GM23338 (cell line): ENCODE data around the gene TTC39B. TPM values are rescaled to one million over a fixed set of nuclear protein-coding genes. Genes with fewer than 3 reads are reported as not detected.

ENCODE experiments used
- CTCF ChIP-seq, 2 experiments: fragments of 200-600 bp in 1 of 2; sonication (generic) in 1 of 2; conservative IDR thresholded peaks; 2 replicates each; pipeline versions ENCODE4 v1.5.1 to v1.6.1; 2016 to 2017; ENCODE audit warnings: antibody characterized with exemption in 2 of 2, low read depth in 2 of 2, mild to moderate bottlenecking in 2 of 2, moderate library complexity in 1 of 2
- POLR2AphosphoS5 ChIP-seq: IDR thresholded peaks from 2 replicates; pipeline ENCODE4 v1.6.1; 2016; ENCODE audit warnings: antibody characterized with exemption, low read depth
- REST ChIP-seq: IDR thresholded peaks from one replicate; pipeline ENCODE4 v1.6.1; 2018; ENCODE audit warnings: antibody characterized with exemption; ENCODE audit not compliant: unreplicated experiment
- STAT1 ChIP-seq: IDR thresholded peaks from one replicate; pipeline ENCODE4 v1.6.1; 2016; ENCODE audit warnings: antibody characterized with exemption; ENCODE audit not compliant: unreplicated experiment
- ZNF114 ChIP-seq: fragments of 250-450 bp; sonication (Bioruptor Pico); IDR thresholded peaks from 2 replicates; pipeline ENCODE4 v1.5.0; 2020; ENCODE audit warnings: mild to moderate bottlenecking, moderate library complexity
- ZNF462 ChIP-seq: fragments of 250-450 bp; sonication (Bioruptor Pico); IDR thresholded peaks from 2 replicates; pipeline ENCODE4 v1.5.0; 2020; ENCODE audit warnings: mild to moderate bottlenecking, moderate library complexity
- polyA plus RNA-seq: library from polyadenylated mRNA; unstranded; fragments of >200 nt; fragmentation: Nextera tagmentation; extraction: Ambion mirVana; gene quantifications from 2 replicates; pipeline ENCODE4 v1.2.1, GENCODE V29; 2016
- total RNA-seq: library from RNA; depleted of rRNA; stranded (reverse); fragments of >200 nt; shearing (Covaris generic); gene quantifications from 2 replicates; pipeline ENCODE4 v1.2.3, GENCODE V29; 2014

The TTC39B gene
- total and polyA plus RNA-seq, 2 experiments from 2014 or later: 2.8 to 11.1 TPM

- no peak for TF ChIP-seq ZNF462
- TF ChIP-seq REST: no peak
- TF ChIP-seq STAT1: no peak
- no peak for TF ChIP-seq POLR2AphosphoS5
- TF ChIP-seq CTCF (conservative IDR thresholded peaks at IDR 0.05; ENCODE audit: low read depth in 2 of 2): no peak
- no peak for TF ChIP-seq ZNF114 (CRISPR knock-in tag)
Measured at GRCh38 chr9:15333376-15333881, 26.4 kb upstream of the TTC39B start (continued).
